Sigmoid colon (tissue), 7 donors: ENCODE results near the gene MGAT3. TPM values are rescaled to one million over a fixed set of nuclear protein-coding genes. Genes with fewer than 3 reads are reported as not detected.
A peak's percentile ranks its signal among the peaks of the same experiment; 100 is the strongest.

Experiments
- DNase-seq: peaks from one replicate; pipeline ENCODE4 v3.0.0-alpha.2; 2019
- H3K27ac ChIP-seq, 4 donors: fragments of 200-600 bp; sonication (generic); one replicate each; pipeline ENCODE4 v1.5.1; 2016 to 2019; ENCODE audit warnings: mild to moderate bottlenecking in 1 of 4
- H3K27me3 ChIP-seq, 3 donors: fragments of 200-600 bp; sonication (generic); one replicate each; pipeline ENCODE4 v1.5.1; 2019; ENCODE audit warnings: mild to moderate bottlenecking in 1 of 3
- H3K36me3 ChIP-seq, 4 donors: fragments of 200-600 bp; sonication (generic); one replicate each; pipeline ENCODE4 v1.5.1; 2016 to 2019
- H3K4me1 ChIP-seq, 4 donors: fragments of 200-600 bp; sonication (generic); one replicate each; pipeline ENCODE4 v1.5.1; 2017 to 2019
- H3K4me3 ChIP-seq, 4 donors: fragments of 200-600 bp; sonication (generic); one replicate each; pipeline ENCODE4 v1.5.1; 2017 to 2019; ENCODE audit warnings: mild to moderate bottlenecking in 2 of 4, moderate library complexity in 1 of 4
- H3K9me3 ChIP-seq, 4 donors: fragments of 200-600 bp in 3 of 4; sonication (generic) in 3 of 4; one replicate each; pipeline versions ENCODE4 v1.5.1 to v1.6.1; 2013 to 2019
- EP300 ChIP-seq, 4 donors: sonication (generic); formaldehyde crosslinking; IDR thresholded peaks; one replicate each; pipeline ENCODE4 v1.6.1; 2017; ENCODE audit warnings: antibody characterized with exemption in 4 of 4
- POLR2A ChIP-seq, 2 donors: fragments of 450-650 bp; IDR thresholded peaks; one replicate each; pipeline ENCODE4 v1.6.1; 2016; ENCODE audit warnings: antibody characterized with exemption in 2 of 2, mild to moderate bottlenecking in 2 of 2, moderate library complexity in 2 of 2
- POLR2AphosphoS5 ChIP-seq, 4 donors: sonication (generic); formaldehyde crosslinking; IDR thresholded peaks; one replicate each; pipeline ENCODE4 v1.6.1; 2017; ENCODE audit warnings: antibody characterized with exemption in 4 of 4
- WGBS, 2 donors: extraction: QIAGEN DNeasy Blood & Tissue Kit; methylation state at CpG; one replicate each; pipeline ENCODE4 v1.1.7; 2013; 5-methylcytosine and 5-hydroxymethylcytosine counted together
- intact Hi-C: fragments of 100-400 bp; cut with DNase I; formaldehyde crosslinking; loops from one replicate; pipeline ENCODE4 v1.15.1; 2023
- polyA plus RNA-seq, 3 donors: library from polyadenylated mRNA; stranded (reverse); fragments of 200-250 nt; gene quantifications; one replicate each; pipeline ENCODE4 v1.2.3, GENCODE V29; 2013
- total RNA-seq, 4 donors: library from RNA; depleted of rRNA; stranded (reverse); fragments of >200 nt; gene quantifications; one replicate each; pipeline ENCODE4 v1.1.0, GENCODE V29; 2016
- TF ChIP-seq, protein P1 (sequence below), 4 experiments: fragments of 450-650 bp in 3 of 4; fragments of 200-600 bp in 1 of 4; IDR thresholded peaks; one replicate each; pipeline ENCODE4 v1.5.1; 2016 to 2019; ENCODE audit warnings: antibody characterized with exemption in 4 of 4, mild to moderate bottlenecking in 3 of 4, moderate library complexity in 2 of 4
- donor health status: healthy with polysubstance abuse.
- donor health status: Bipolar disorder and iron deficiency.
- donor health status: healthy.

MGAT3 gene
- total and polyA plus RNA-seq, 7 donors = 0.60 to 8.1 (median 1.1) TPM

DNA sequence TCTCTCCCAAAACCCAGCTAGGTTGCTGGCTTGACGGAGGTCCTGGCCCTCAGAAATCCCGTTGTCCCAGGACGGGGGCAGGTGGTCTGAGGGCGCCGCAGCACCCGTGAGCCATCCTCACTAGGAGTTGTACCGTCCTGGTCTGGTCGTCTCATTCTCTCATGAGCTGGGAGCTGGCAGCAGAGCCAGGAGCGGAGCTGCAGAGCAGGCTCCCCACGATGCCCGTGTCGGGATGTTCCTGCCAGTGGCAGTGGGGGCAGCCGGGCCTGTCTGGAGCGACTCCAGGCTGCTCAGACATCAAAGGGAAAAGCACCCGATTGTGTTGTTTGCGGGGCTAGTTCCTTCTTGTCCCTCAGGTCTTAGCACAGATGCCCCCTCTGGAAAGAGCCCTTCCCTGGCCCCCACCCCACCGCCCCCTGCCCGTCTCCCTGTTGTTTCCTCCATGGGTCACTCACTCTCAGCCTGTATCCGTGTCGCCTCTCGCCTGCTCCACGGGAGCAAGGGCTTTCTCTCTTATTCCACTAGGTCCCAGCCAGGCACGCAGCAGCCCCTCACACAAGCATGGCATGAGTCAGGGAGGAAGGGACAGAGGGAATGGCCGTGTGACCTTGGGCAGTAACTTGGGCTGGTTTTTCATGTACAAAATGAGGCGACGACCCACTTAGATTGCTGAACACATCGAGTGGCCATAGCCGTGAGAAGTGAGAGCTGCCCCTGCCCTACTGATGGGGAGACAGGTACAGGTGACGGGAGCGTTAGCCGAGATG is 23.2 kb upstream of the MGAT3 start:
- Histone ChIP-seq H3K27ac (peak overlapping the region in 2 of 4 donors; percentile 28 to 82), H3K4me1 (peaks cover 0 to 39% (median 26%) of the 10 kb centered on the region in 4 donors), H3K9me3 (no peaks in the 10 kb centered on the region), H3K36me3 (peaks cover 0 to 53% (median 11%) of the 10 kb centered on the region in 4 donors), H3K4me3 (no peak overlapping the region), H3K27me3 (peaks cover 0 to 6% (median 0%) of the 10 kb centered on the region in 3 donors)
- no peak for DNase-seq
- TF ChIP-seq, protein P1, sequence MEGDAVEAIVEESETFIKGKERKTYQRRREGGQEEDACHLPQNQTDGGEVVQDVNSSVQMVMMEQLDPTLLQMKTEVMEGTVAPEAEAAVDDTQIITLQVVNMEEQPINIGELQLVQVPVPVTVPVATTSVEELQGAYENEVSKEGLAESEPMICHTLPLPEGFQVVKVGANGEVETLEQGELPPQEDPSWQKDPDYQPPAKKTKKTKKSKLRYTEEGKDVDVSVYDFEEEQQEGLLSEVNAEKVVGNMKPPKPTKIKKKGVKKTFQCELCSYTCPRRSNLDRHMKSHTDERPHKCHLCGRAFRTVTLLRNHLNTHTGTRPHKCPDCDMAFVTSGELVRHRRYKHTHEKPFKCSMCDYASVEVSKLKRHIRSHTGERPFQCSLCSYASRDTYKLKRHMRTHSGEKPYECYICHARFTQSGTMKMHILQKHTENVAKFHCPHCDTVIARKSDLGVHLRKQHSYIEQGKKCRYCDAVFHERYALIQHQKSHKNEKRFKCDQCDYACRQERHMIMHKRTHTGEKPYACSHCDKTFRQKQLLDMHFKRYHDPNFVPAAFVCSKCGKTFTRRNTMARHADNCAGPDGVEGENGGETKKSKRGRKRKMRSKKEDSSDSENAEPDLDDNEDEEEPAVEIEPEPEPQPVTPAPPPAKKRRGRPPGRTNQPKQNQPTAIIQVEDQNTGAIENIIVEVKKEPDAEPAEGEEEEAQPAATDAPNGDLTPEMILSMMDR (IDR thresholded peaks at IDR 0.05) = no peak
- TF ChIP-seq POLR2AphosphoS5 (IDR thresholded peaks at IDR 0.05) (no peak), EP300 (IDR thresholded peaks at IDR 0.05) (no peak), POLR2A (IDR thresholded peaks at IDR 0.05) (no peak)
- intact Hi-C loops = no loop called here
- WGBS, 2 donors = 89 to 90% methylated on average over 31 of the region's 31 CpGs

DNA sequence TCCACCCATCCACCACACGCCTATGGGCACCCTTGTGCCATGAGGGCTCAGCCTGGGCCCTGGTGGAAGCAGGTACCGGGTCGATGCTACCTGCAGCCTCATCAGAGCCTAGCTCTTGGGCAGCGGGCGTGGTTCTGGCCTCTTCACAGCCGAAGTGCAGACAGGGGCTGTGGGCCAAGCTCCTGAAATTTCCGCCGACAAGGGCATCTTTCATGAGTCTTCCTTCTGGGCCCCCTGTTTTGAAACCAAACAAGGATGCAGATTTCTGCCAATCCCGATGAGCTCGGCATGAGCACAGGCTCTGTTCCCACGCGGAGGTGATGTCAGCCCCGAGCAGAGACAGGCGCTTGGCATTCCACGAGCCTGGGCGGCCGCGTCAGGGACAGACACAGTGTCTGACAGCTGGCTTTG is 22.6 kb upstream of the MGAT3 start:
- TF ChIP-seq, protein P1 (IDR thresholded peaks at IDR 0.05) = no peak
- TF ChIP-seq POLR2AphosphoS5 (IDR thresholded peaks at IDR 0.05) (no peak), EP300 (IDR thresholded peaks at IDR 0.05) (no peak), POLR2A (IDR thresholded peaks at IDR 0.05) (no peak)
- intact Hi-C loops = no loop called here
- 88 to 90% methylated on average over 18 of the region's 18 CpGs for WGBS, 2 donors
- Histone ChIP-seq H3K4me3 (no peak overlapping the region), H3K27ac (peak overlapping the region in 2 of 4 donors; percentile 28 to 82), H3K4me1 (peaks cover 0 to 39% (median 26%) of the 10 kb centered on the region in 4 donors), H3K27me3 (peaks cover 0 to 10% (median 0%) of the 10 kb centered on the region in 3 donors), H3K36me3 (peaks cover 0 to 48% (median 8%) of the 10 kb centered on the region in 4 donors), H3K9me3 (no peaks in the 10 kb centered on the region)
- DNase-seq = no peak

DNA sequence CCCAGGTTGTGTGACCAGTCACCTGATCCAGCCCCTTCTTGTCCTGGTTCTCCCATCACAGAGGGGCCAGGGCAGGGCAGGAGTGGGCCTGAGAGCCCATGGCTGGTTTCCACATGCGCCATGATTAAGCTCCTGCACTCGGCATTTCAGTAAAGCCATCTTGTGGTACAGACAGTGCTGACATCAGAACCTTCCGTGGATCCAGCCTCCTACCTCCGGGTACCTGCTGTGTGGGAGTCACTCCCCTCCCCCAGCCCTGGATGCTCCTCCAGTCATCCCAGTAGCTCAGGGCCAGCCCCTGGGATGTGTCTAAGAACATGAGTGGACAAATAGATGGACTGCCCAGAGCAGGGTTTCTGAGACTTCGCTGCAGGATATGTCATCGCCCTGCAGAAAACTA is 22.1 kb upstream of the MGAT3 start:
- Histone ChIP-seq H3K36me3 (peaks cover 0 to 43% (median 8%) of the 10 kb centered on the region in 4 donors), H3K27me3 (peaks cover 0 to 15% (median 0%) of the 10 kb centered on the region in 3 donors), H3K4me3 (no peak overlapping the region), H3K27ac (no peak overlapping the region), H3K9me3 (no peaks in the 10 kb centered on the region), H3K4me1 (peaks cover 0 to 39% (median 26%) of the 10 kb centered on the region in 4 donors)
- no peak for DNase-seq
- TF ChIP-seq, protein P1 (IDR thresholded peaks at IDR 0.05) = no peak
- no peak for TF ChIP-seq POLR2AphosphoS5 (IDR thresholded peaks at IDR 0.05)
- no peak for TF ChIP-seq POLR2A (IDR thresholded peaks at IDR 0.05)
- no peak for TF ChIP-seq EP300 (IDR thresholded peaks at IDR 0.05)
- intact Hi-C loops = no loop called here
- WGBS, 2 donors = 87 to 88% methylated on average over 6 of the region's 6 CpGs

DNA sequence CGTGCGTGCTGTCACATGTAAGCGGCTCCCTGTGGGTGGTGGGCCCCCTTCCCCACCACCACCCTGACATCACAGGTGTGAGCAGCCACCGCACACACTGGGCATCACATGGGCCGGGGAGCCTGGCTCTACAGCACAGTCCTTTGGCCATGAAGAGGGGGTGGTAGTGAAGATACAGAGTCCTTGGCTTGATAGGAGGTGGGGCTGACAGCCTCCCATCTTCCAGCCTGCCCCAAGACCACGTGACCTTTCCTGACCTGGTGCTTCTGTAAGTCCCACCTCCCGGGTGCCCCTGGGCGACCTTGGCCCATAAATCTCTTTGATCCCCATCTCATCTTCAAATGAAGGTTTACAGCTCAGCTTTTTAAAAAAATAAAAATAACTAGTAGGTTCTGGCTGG is 21.2 kb upstream of the MGAT3 start:
- peaks cover 0 to 32% (median 24%) of the 10 kb centered on the region in 4 donors for H3K4me1 ChIP-seq
- H3K9me3 ChIP-seq = no peaks in the 10 kb centered on the region
- H3K27me3 ChIP-seq = peaks cover 0 to 24% (median 8%) of the 10 kb centered on the region in 3 donors
- H3K27ac ChIP-seq = no peak overlapping the region
- TF ChIP-seq EP300 (IDR thresholded peaks at IDR 0.05) (no peak), POLR2A (IDR thresholded peaks at IDR 0.05) (no peak), POLR2AphosphoS5 (IDR thresholded peaks at IDR 0.05) (no peak)
- TF ChIP-seq, protein P1 (IDR thresholded peaks at IDR 0.05) = no peak
- H3K4me3 ChIP-seq = no peak overlapping the region
- 88 to 90% methylated on average over 8 of the region's 8 CpGs for WGBS, 2 donors
- intact Hi-C loops = no loop called here
- no peak for DNase-seq
- H3K36me3 ChIP-seq = peaks cover 0 to 34% (median 3%) of the 10 kb centered on the region in 4 donors
